ENCODE results near the gene ATP5F1E. TPM values are rescaled to one million over a fixed set of nuclear protein-coding genes. Genes with fewer than 3 reads are reported as not detected.
"Not testable (repeated sequence)": the region's sequence is repeated elsewhere in the genome, so short reads cannot be mapped to it uniquely, and the experiment has no call there.

The ATP5F1E gene
- total RNA-seq, 1 donor from 2014 or later, result 17.1 TPM

DNA sequence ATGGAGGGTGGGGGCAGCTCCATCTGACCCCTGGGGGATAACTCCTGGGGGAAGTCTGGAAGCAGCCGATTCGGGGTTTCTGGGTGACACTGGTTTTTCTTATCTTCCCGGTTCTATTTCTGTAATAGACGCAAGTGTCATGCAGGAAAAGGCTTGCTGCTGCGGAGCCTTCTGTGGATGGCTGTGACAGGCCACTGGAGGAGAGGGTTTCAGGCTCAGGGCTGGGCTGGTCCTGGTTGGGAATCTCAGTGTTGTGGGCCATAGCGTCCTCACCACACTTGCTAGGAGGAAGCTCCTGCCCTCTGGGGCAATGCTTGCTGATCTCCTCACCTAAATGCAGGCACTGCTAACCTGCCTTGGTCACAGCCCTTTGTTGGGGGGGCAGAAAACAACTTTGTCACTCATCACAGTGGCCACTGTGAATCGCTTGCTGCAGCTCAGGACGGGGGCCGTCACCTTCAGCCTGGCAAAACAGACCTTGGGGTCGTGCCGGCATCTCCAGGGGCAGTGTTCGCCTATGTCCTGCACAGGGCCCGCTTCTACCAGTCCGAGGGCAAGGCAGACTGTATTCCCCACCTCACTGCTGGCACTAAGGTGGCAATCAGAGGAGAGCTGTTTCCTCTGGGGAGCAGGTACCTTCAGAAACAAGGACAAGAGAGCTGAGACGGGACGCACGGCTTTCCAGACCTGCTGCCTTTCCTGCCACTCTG, 17.3 kb downstream of the ATP5F1E start:
- DNase-seq (ENCODE audit: low read depth) (no peak), FAIRE-seq (no peak)
- Histone ChIP-seq H3K36me3 (ENCODE audit: control insufficient read depth, insufficient read depth, low read length) (no peaks in the 10 kb centered on the region), H3K4me3 (ENCODE audit: low read depth, low read length) (no peak overlapping the region), H3K27me3 (ENCODE audit: control insufficient read depth, insufficient read depth, low read length) (no peaks in the 10 kb centered on the region)
- TF ChIP-seq, protein P1, sequence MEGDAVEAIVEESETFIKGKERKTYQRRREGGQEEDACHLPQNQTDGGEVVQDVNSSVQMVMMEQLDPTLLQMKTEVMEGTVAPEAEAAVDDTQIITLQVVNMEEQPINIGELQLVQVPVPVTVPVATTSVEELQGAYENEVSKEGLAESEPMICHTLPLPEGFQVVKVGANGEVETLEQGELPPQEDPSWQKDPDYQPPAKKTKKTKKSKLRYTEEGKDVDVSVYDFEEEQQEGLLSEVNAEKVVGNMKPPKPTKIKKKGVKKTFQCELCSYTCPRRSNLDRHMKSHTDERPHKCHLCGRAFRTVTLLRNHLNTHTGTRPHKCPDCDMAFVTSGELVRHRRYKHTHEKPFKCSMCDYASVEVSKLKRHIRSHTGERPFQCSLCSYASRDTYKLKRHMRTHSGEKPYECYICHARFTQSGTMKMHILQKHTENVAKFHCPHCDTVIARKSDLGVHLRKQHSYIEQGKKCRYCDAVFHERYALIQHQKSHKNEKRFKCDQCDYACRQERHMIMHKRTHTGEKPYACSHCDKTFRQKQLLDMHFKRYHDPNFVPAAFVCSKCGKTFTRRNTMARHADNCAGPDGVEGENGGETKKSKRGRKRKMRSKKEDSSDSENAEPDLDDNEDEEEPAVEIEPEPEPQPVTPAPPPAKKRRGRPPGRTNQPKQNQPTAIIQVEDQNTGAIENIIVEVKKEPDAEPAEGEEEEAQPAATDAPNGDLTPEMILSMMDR (IDR thresholded peaks at IDR 0.05; ENCODE audit: insufficient read depth, low read length, severe bottlenecking), result no peak

- no peak for DNase-seq (ENCODE audit: low read depth)
These were observed 18.1 kb downstream of the ATP5F1E start for GRCh38 chr20:59013959-59014608.

GRCh38 chr20:59013031-59013951, 18.8 kb downstream of the ATP5F1E start:
- FAIRE-seq (no peak), DNase-seq (ENCODE audit: low read depth) (no peak)

More at GRCh38 chr20:59013959-59014608, 18.1 kb downstream of the ATP5F1E start:
- TF ChIP-seq, protein P1 (IDR thresholded peaks at IDR 0.05; ENCODE audit: insufficient read depth, low read length, severe bottlenecking), result no peak
- Histone ChIP-seq H3K27me3 (ENCODE audit: control insufficient read depth, insufficient read depth, low read length) (no peaks in the 10 kb centered on the region), H3K36me3 (ENCODE audit: control insufficient read depth, insufficient read depth, low read length) (no peaks in the 10 kb centered on the region), H3K4me3 (ENCODE audit: low read depth, low read length) (no peak overlapping the region)
- FAIRE-seq, result no peak

GRCh38 chr20:59011874-59012157, 20.3 kb downstream of the ATP5F1E start:
- H3K36me3 ChIP-seq (ENCODE audit: control insufficient read depth, insufficient read depth, low read length); FAIRE-seq; DNase-seq (ENCODE audit: low read depth); H3K27me3 ChIP-seq (ENCODE audit: control insufficient read depth, insufficient read depth, low read length); H3K4me3 ChIP-seq (ENCODE audit: low read depth, low read length): not testable (repeated sequence)

More at GRCh38 chr20:59013031-59013951, 18.8 kb downstream of the ATP5F1E start:
- TF ChIP-seq, protein P1 (IDR thresholded peaks at IDR 0.05; ENCODE audit: insufficient read depth, low read length, severe bottlenecking), result no peak
- H3K4me3 ChIP-seq (ENCODE audit: low read depth, low read length), result no peak overlapping the region
- H3K36me3 ChIP-seq (ENCODE audit: control insufficient read depth, insufficient read depth, low read length), result no peaks in the 10 kb centered on the region
- no peaks in the 10 kb centered on the region for H3K27me3 ChIP-seq (ENCODE audit: control insufficient read depth, insufficient read depth, low read length)

GRCh38 chr20:59010995-59011873, 20.9 kb downstream of the ATP5F1E start:
- H3K27me3 ChIP-seq (ENCODE audit: control insufficient read depth, insufficient read depth, low read length), result no peaks in the 10 kb centered on the region
- DNase-seq (ENCODE audit: low read depth), result peak; percentile 80
- FAIRE-seq, result no peak
- no peaks in the 10 kb centered on the region for H3K36me3 ChIP-seq (ENCODE audit: control insufficient read depth, insufficient read depth, low read length)
- H3K4me3 ChIP-seq (ENCODE audit: low read depth, low read length), result no peak overlapping the region
- TF ChIP-seq, protein P1 (IDR thresholded peaks at IDR 0.05; ENCODE audit: insufficient read depth, low read length, severe bottlenecking), result no peak
